Measurements from ENCODE around the gene SPAG6.

Gene SPAG6

GRCh38 chr10:22429981-22430421 is 84.7 kb downstream of the SPAG6 start:
- no peak for DNase-seq (ENCODE audit: extremely low read depth in 1 of 2, low read depth in 1 of 2)

GRCh38 chr10:22433875-22434274 is 88.6 kb downstream of the SPAG6 start:
- no peak for DNase-seq (ENCODE audit: extremely low read depth in 1 of 2, low read depth in 1 of 2)

GRCh38 chr10:22434521-22434920 is 89.2 kb downstream of the SPAG6 start:
- no peak for DNase-seq (ENCODE audit: extremely low read depth in 1 of 2, low read depth in 1 of 2)

- DNase-seq (ENCODE audit: extremely low read depth in 1 of 2, low read depth in 1 of 2) = no peak
Observed at GRCh38 chr10:22435650-22436049, 90.4 kb downstream of the SPAG6 start.

- DNase-seq (ENCODE audit: extremely low read depth in 1 of 2, low read depth in 1 of 2) = no peak
Observed at GRCh38 chr10:22436526-22436892, 91.2 kb downstream of the SPAG6 start.

- peak; percentile 77 to 85 for DNase-seq (ENCODE audit: extremely low read depth in 1 of 2, low read depth in 1 of 2)
Observed at GRCh38 chr10:22436893-22437619, 91.8 kb downstream of the SPAG6 start.

GRCh38 chr10:22437620-22438588 is 92.6 kb downstream of the SPAG6 start:
- DNase-seq (ENCODE audit: extremely low read depth in 1 of 2, low read depth in 1 of 2) = peak in 1 of 2 donors; percentile 11

- DNase-seq (ENCODE audit: extremely low read depth in 1 of 2, low read depth in 1 of 2) = no peak
Observed at GRCh38 chr10:22438711-22439110, 93.4 kb downstream of the SPAG6 start.

GRCh38 chr10:22442063-22442462 is 96.8 kb downstream of the SPAG6 start:
- DNase-seq (ENCODE audit: extremely low read depth in 1 of 2, low read depth in 1 of 2) = no peak

GRCh38 chr10:22442468-22442867 is 97.2 kb downstream of the SPAG6 start:
- no peak for DNase-seq (ENCODE audit: extremely low read depth in 1 of 2, low read depth in 1 of 2)

GRCh38 chr10:22443175-22443901 is 98.0 kb downstream of the SPAG6 start:
- no peak for DNase-seq (ENCODE audit: extremely low read depth in 1 of 2, low read depth in 1 of 2)

GRCh38 chr10:22444219-22444788 is 99.0 kb downstream of the SPAG6 start:
- DNase-seq (ENCODE audit: extremely low read depth in 1 of 2, low read depth in 1 of 2) = no peak

- no peak for DNase-seq (ENCODE audit: extremely low read depth in 1 of 2, low read depth in 1 of 2)
Observed at GRCh38 chr10:22445495-22445894, 100.2 kb downstream of the SPAG6 start.

GRCh38 chr10:22447068-22447467 is 101.8 kb downstream of the SPAG6 start:
- DNase-seq (ENCODE audit: extremely low read depth in 1 of 2, low read depth in 1 of 2) = no peak

GRCh38 chr10:22451346-22451745 is 106.0 kb downstream of the SPAG6 start:
- no peak for DNase-seq (ENCODE audit: extremely low read depth in 1 of 2, low read depth in 1 of 2)

GRCh38 chr10:22453320-22453719 is 108.0 kb downstream of the SPAG6 start:
- DNase-seq (ENCODE audit: extremely low read depth in 1 of 2, low read depth in 1 of 2) = no peak

- no peak for DNase-seq (ENCODE audit: extremely low read depth in 1 of 2, low read depth in 1 of 2)
Observed at GRCh38 chr10:22453948-22454591, 108.8 kb downstream of the SPAG6 start.

- no peak for DNase-seq (ENCODE audit: extremely low read depth in 1 of 2, low read depth in 1 of 2)
Observed at GRCh38 chr10:22454634-22455033, 109.3 kb downstream of the SPAG6 start.

GRCh38 chr10:22455068-22455857 is 110.0 kb downstream of the SPAG6 start:
- no peak for DNase-seq (ENCODE audit: extremely low read depth in 1 of 2, low read depth in 1 of 2)

GRCh38 chr10:22456486-22456885 is 111.2 kb downstream of the SPAG6 start:
- DNase-seq (ENCODE audit: extremely low read depth in 1 of 2, low read depth in 1 of 2) = no peak

Measured in activated CD8-positive, alpha-beta memory T cell treated with anti-CD3 and anti-CD28 coated beads for 1 hour (primary cell).